ENCODE data around the gene DEDD2. TPM values are rescaled to one million over a fixed set of nuclear protein-coding genes. Genes with fewer than 3 reads are reported as not detected.
A peak's percentile ranks its signal among the peaks of the same experiment; 100 is the strongest.

Gene DEDD2
- total RNA-seq, 1 donor from 2014 or later: 26.1 TPM

DNA sequence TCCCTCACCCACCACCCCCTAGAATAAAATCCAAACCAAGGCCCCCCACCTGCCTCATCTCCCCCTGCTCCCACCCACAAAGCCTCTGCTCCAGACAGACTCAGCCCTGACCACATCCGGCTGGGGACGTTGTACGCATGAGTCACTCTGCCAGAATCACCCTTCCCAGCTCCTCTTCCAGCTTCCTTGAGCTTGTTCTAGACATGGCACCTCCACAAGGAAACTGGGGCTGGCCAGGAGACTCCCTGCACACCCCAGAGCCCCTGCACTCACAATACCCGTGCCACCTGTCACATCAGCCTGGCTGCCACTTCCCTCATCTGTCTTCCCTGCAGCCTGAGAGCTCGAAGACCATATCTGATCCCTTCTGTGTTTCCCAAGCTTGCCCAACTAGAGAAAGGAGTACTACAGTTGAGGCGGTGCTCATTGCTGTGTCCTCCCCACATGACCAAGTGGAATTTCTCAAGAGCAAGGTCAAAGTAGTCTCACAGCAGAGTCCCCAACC is 9.7 kb downstream of the DEDD2 start:
- peaks cover 74% of the 10 kb centered on the region for H3K36me3 Mint-ChIP-seq (ENCODE audit: low read depth)

DNA sequence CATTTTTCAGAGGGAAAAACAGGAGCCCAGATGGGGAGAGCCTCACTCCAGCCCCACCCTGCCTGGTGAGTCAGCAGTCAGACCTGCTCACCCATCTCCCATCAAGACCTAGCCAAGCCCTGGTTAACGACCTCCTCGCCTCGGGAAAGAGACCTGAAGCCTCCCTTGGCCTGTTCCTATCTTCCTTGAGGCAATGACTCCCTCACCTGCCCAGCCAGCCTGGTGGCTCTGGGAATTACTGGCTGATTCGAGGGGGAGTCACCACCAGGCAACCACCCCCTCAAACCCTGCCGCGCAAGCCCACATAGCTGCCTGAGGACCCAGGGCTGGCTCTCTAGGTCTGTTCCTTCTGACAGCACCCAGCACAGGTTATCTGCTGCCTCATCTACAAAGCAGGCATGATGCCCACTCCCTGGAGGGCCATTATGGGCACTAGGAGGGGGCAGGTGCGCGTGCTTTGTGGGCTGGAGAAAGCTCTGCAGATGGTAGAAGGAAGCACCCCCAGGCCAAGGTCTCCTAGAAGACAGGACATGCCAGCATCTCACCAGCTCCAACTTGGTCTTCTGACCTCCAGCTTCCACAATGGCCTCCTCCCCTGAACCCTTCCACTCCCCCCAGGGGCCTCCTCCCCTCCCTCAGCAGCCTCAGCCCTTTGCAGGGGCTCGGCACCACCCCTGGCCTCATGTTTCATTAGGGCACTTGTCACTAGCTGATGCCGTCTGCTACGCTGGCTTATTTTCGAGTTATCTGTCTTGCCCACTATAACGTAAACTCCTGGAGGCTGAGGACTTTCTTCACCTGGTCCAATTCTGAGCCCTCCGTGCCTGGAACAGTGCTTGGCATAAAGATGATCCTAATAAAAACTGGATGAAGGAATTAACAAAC is 10.4 kb downstream of the DEDD2 start:
- peaks cover 73% of the 10 kb centered on the region for H3K36me3 Mint-ChIP-seq (ENCODE audit: low read depth)
- TF ChIP-seq, protein P1, sequence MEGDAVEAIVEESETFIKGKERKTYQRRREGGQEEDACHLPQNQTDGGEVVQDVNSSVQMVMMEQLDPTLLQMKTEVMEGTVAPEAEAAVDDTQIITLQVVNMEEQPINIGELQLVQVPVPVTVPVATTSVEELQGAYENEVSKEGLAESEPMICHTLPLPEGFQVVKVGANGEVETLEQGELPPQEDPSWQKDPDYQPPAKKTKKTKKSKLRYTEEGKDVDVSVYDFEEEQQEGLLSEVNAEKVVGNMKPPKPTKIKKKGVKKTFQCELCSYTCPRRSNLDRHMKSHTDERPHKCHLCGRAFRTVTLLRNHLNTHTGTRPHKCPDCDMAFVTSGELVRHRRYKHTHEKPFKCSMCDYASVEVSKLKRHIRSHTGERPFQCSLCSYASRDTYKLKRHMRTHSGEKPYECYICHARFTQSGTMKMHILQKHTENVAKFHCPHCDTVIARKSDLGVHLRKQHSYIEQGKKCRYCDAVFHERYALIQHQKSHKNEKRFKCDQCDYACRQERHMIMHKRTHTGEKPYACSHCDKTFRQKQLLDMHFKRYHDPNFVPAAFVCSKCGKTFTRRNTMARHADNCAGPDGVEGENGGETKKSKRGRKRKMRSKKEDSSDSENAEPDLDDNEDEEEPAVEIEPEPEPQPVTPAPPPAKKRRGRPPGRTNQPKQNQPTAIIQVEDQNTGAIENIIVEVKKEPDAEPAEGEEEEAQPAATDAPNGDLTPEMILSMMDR (IDR thresholded peaks at IDR 0.05): no peak
- peaks cover 47% of the 10 kb centered on the region for H3K4me1 Mint-ChIP-seq
- no peaks in the 10 kb centered on the region for H3K27me3 Mint-ChIP-seq
- CTCF ChIA-PET: no interaction called here
- no peaks in the 10 kb centered on the region for H3K9me3 Mint-ChIP-seq
- intact Hi-C loops (cut with micrococcal nuclease): no loop called here
- POLR2A ChIA-PET: no interaction called here
- H3K4me3 Mint-ChIP-seq: no peak overlapping the region
- DNase-seq: no peak
- no peak for ATAC-seq (ENCODE audit: low read depth)
- H3K27ac Mint-ChIP-seq: peak overlapping the region; percentile 35

More for the DNA sequence above, 9.7 kb downstream of the DEDD2 start:
- intact Hi-C loops (cut with micrococcal nuclease): no loop called here
- H3K9me3 Mint-ChIP-seq: no peaks in the 10 kb centered on the region
- no peak for DNase-seq
- H3K4me3 Mint-ChIP-seq: no peak overlapping the region
- peak overlapping the region; percentile 35 for H3K27ac Mint-ChIP-seq
- peaks cover 42% of the 10 kb centered on the region for H3K4me1 Mint-ChIP-seq
- ATAC-seq (ENCODE audit: low read depth): no peak
- ChIA-PET CTCF (no interaction called here), POLR2A (no interaction called here)
- TF ChIP-seq, protein P1 (IDR thresholded peaks at IDR 0.05): no peak
- no peaks in the 10 kb centered on the region for H3K27me3 Mint-ChIP-seq

DNA sequence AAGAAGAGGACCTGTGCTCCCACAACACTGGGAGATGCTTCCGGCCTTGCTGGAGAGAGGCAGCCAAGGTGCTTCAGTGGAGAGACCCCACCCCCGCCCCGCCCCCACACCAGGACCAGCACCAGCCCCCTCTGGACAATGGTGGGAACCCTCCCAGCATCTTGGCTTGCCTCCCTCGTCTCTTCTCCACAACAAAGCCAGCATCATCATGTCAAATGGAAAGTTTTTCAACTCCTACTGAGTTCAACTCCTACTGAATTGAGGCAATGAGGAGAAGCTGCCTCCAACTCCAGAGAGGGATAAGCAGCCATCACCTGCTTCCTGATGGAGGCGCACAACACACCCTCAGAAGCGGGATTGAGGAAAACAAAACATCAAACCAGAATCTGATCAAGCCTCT is 12.8 kb downstream of the DEDD2 start:
- ChIA-PET POLR2A (interaction anchor here (0.7 kb wide), 2 partner anchors 12 to 22 kb away, joined by 3 to 5 read pairs; no protein-coding TSS in a partner anchor), CTCF (no interaction called here)
- H3K27ac Mint-ChIP-seq: no peak overlapping the region
- no peak for DNase-seq
- H3K9me3 Mint-ChIP-seq: no peaks in the 10 kb centered on the region
- TF ChIP-seq, protein P1 (IDR thresholded peaks at IDR 0.05): no peak
- no peak for ATAC-seq (ENCODE audit: low read depth)
- H3K4me3 Mint-ChIP-seq: no peak overlapping the region
- H3K4me1 Mint-ChIP-seq: peaks cover 69% of the 10 kb centered on the region
- H3K27me3 Mint-ChIP-seq: no peaks in the 10 kb centered on the region
- peaks cover 72% of the 10 kb centered on the region for H3K36me3 Mint-ChIP-seq (ENCODE audit: low read depth)
- intact Hi-C loops (cut with micrococcal nuclease): loop anchor here (5.0 kb wide), 2 partner anchors 78 to 92 kb away; no protein-coding TSS in a partner anchor

DNA sequence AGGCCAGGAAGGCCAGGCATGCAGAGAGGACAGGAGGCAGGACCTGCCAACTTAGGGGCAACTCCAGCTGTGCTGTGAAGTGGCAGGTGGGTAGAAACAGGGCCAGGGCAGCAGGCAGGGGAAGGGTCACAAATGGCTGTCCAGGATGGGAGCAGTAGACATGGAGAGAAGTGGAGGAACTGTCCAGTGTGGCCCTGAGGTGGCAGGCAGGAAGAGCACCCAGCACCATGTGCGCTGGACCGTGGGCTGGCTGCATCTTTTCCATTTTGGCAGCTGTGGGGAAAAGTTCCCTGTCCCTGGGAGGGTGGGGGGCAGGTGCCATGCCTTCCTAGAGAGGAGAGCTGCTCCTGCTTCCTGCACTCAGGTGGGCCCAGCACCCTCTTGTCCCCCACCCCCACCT is 13.8 kb downstream of the DEDD2 start:
- intact Hi-C loops (cut with micrococcal nuclease): loop anchor here (5.0 kb wide), 2 partner anchors 79 to 91 kb away; no protein-coding TSS in a partner anchor
- CTCF ChIA-PET: interaction anchor here (1.0 to 1.1 kb wide), 2 partner anchors 13 to 76 kb away, joined by 3 read pairs; no protein-coding TSS in a partner anchor
- Mint-ChIP-seq H3K9me3 (no peaks in the 10 kb centered on the region), H3K36me3 (ENCODE audit: low read depth) (peaks cover 70% of the 10 kb centered on the region), H3K27me3 (no peaks in the 10 kb centered on the region), H3K27ac (peak overlapping the region; percentile 93), H3K4me3 (no peak overlapping the region), H3K4me1 (peaks cover 78% of the 10 kb centered on the region)
- no peak for ATAC-seq (ENCODE audit: low read depth)
- TF ChIP-seq, protein P1 (IDR thresholded peaks at IDR 0.05): no peak
- DNase-seq: no peak
- POLR2A ChIA-PET: interaction anchor here (0.6 kb wide), 1 partner anchor 88 kb away, joined by 3 read pairs; no protein-coding TSS in a partner anchor

Measured in activated B cell treated with CpG ODN at 0.5 μM for 24 hours (primary cell).